ENCODE data around the gene PRMT9. TPM values are rescaled to one million over a fixed set of nuclear protein-coding genes. Genes with fewer than 3 reads are reported as not detected.

Gene PRMT9
- total and polyA plus RNA-seq, 2 donors (not counting 1 experiment from before 2014, with no cell fraction given), result 5.6 to 11.0 TPM

DNA sequence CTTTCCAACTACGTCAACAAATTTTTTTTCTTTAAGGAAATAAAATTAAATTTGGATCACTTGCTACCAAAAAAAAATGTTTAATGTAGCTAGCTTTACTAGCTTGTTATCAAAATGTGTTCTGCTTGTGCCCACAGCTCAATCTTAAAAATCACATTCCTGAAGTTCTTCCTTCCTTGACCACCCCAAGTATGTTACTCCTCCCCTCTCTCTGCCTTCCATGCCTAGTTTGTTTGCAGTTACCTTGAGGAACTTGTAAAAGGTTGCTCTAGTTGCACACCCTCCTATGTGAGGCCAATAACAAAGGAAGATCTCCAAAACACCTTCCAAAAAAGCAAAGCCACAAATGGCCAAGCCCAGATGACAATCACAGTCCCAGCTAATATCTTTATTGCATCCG, 86.4 kb downstream of the PRMT9 start:
- Mint-ChIP-seq H3K4me3 (no peak overlapping the region), H3K27ac (no peak overlapping the region), H3K4me1 (no peaks in the 10 kb centered on the region), H3K27me3 (peaks cover 16% of the 10 kb centered on the region), H3K9me3 (ENCODE audit: insufficient read depth) (no peaks in the 10 kb centered on the region)
- H3K27me3 ChIP-seq (replicated peaks in 1 of 4; ENCODE audit: control extremely low read depth in 1 of 4, control insufficient read depth in 3 of 4, insufficient read depth in 4 of 4, low read length in 3 of 4), result peaks cover 0 to 3% (median 0%) of the 10 kb centered on the region in 4 experiments
- DNase-seq (no peak), ATAC-seq (ENCODE audit: low read depth) (no peak)
- no peak overlapping the region for H3K4me2 ChIP-seq (replicated peaks; ENCODE audit: low read depth, low read length, poor library complexity, severe bottlenecking)
- intact Hi-C loops (cut with micrococcal nuclease), result no loop called here
- ChIA-PET CTCF (interaction anchor here (1.0 to 1.2 kb wide), 2 partner anchors 8 to 269 kb away, joined by 3 read pairs; no protein-coding TSS in a partner anchor), POLR2A (no interaction called here)
- no peak overlapping the region for H3K9ac ChIP-seq (ENCODE audit: low read length)
- H3K36me3 ChIP-seq (replicated peaks in 1 of 2; ENCODE audit: control extremely low read depth in 1 of 2, control insufficient read depth in 1 of 2, extremely low read depth in 1 of 2, insufficient read depth in 2 of 2, low read length in 1 of 2), result no peaks in the 10 kb centered on the region
- TF ChIP-seq EZH2 (IDR thresholded peaks at IDR 0.05; ENCODE audit: borderline replicate concordance, insufficient read depth, low read depth, low read length, poor library complexity, severe bottlenecking) (no peak), CTCF (IDR thresholded peaks at IDR 0.05) (no peak)
- no peaks in the 10 kb centered on the region for H3K9me3 ChIP-seq (ENCODE audit: control extremely low read depth in 1 of 3, control insufficient read depth in 2 of 3, insufficient read depth in 1 of 3, low read length in 2 of 3)
- WGBS (ENCODE audit: insufficient coverage), result no CpG with 5 or more reads among the region's 2 CpGs
- H3K79me2 ChIP-seq (ENCODE audit: control insufficient read depth, insufficient read depth, low read length), result no peaks in the 10 kb centered on the region
- H3K4me1 ChIP-seq (ENCODE audit: control insufficient read depth in 2 of 2, insufficient read depth in 2 of 2, low read length in 2 of 2), result no peaks in the 10 kb centered on the region
- H3K27ac ChIP-seq (ENCODE audit: low read length in 2 of 2), result no peak overlapping the region
- H4K20me1 ChIP-seq (ENCODE audit: control insufficient read depth, insufficient read depth, low read length, poor library complexity, severe bottlenecking), result no peaks in the 10 kb centered on the region
- no peak overlapping the region for H3K4me3 ChIP-seq (ENCODE audit: control extremely low read depth in 1 of 5, extremely low read depth in 1 of 5, insufficient read depth in 1 of 5, low read depth in 2 of 5, low read length in 4 of 5)
- H2AFZ ChIP-seq (ENCODE audit: insufficient read depth, low read depth, low read length, poor library complexity, severe bottlenecking), result no peak overlapping the region

DNA sequence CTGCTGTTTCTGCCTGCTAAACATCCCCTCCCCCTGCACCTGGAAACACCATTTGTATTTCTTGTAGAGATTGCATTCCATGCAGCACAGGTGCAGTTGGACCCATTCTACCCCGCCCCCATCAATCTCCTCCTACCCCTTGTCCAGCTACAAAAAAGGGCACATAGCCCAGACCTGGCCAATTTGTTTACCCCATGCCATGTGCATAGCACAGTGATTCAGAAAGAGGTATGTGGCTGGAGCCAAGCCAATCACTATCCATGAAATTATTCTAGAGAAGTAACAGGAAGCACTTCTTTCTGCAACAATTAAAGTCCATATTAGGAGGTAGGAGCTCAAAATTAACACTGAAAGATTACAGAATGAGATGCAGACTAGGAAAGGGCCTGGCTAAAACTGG, 87.0 kb downstream of the PRMT9 start:
- CTCF ChIA-PET, result interaction anchor here (1.0 kb wide), 1 partner anchor 270 kb away, joined by 3 read pairs; no protein-coding TSS in a partner anchor
- peaks cover 0 to 3% (median 0%) of the 10 kb centered on the region in 4 experiments for H3K27me3 ChIP-seq (replicated peaks in 1 of 4; ENCODE audit: control extremely low read depth in 1 of 4, control insufficient read depth in 3 of 4, insufficient read depth in 4 of 4, low read length in 3 of 4)
- Mint-ChIP-seq H3K9me3 (ENCODE audit: insufficient read depth) (no peaks in the 10 kb centered on the region), H3K27ac (no peak overlapping the region), H3K4me1 (no peaks in the 10 kb centered on the region), H3K4me3 (no peak overlapping the region), H3K27me3 (peaks cover 17% of the 10 kb centered on the region)
- no peak overlapping the region for H3K9ac ChIP-seq (ENCODE audit: low read length)
- no peak overlapping the region for H3K4me3 ChIP-seq (ENCODE audit: control extremely low read depth in 1 of 5, extremely low read depth in 1 of 5, insufficient read depth in 1 of 5, low read depth in 2 of 5, low read length in 4 of 5)
- no peaks in the 10 kb centered on the region for H3K36me3 ChIP-seq (replicated peaks in 1 of 2; ENCODE audit: control extremely low read depth in 1 of 2, control insufficient read depth in 1 of 2, extremely low read depth in 1 of 2, insufficient read depth in 2 of 2, low read length in 1 of 2)
- no peak overlapping the region for H3K27ac ChIP-seq (ENCODE audit: low read length in 2 of 2)
- TF ChIP-seq EZH2 (IDR thresholded peaks at IDR 0.05; ENCODE audit: borderline replicate concordance, insufficient read depth, low read depth, low read length, poor library complexity, severe bottlenecking), result no peak
- TF ChIP-seq CTCF (IDR thresholded peaks at IDR 0.05), result no peak
- no peak for ATAC-seq (ENCODE audit: low read depth)
- no peak overlapping the region for H2AFZ ChIP-seq (ENCODE audit: insufficient read depth, low read depth, low read length, poor library complexity, severe bottlenecking)
- POLR2A ChIA-PET, result no interaction called here
- no peak for DNase-seq
- intact Hi-C loops (cut with micrococcal nuclease), result no loop called here
- no peaks in the 10 kb centered on the region for H4K20me1 ChIP-seq (ENCODE audit: control insufficient read depth, insufficient read depth, low read length, poor library complexity, severe bottlenecking)
- no peak overlapping the region for H3K4me2 ChIP-seq (replicated peaks; ENCODE audit: low read depth, low read length, poor library complexity, severe bottlenecking)
- H3K79me2 ChIP-seq (ENCODE audit: control insufficient read depth, insufficient read depth, low read length), result no peaks in the 10 kb centered on the region
- H3K4me1 ChIP-seq (ENCODE audit: control insufficient read depth in 2 of 2, insufficient read depth in 2 of 2, low read length in 2 of 2), result no peaks in the 10 kb centered on the region
- no peaks in the 10 kb centered on the region for H3K9me3 ChIP-seq (ENCODE audit: control extremely low read depth in 1 of 3, control insufficient read depth in 2 of 3, insufficient read depth in 1 of 3, low read length in 2 of 3)
- 80% methylated on average over 1 of the region's 1 CpG for WGBS (ENCODE audit: insufficient coverage)

Data from B cell (primary cell).